B cell (primary cell): ENCODE measurements around the gene PNRC2.

Experiments used
- CTCF ChIP-seq: fragments of 200-600 bp; IDR thresholded peaks from one replicate; pipeline ENCODE4 v1.8.0; 2022; ENCODE audit warnings: antibody characterized with exemption, mild to moderate bottlenecking
- EZH2 ChIP-seq: IDR thresholded peaks from 2 replicates; pipeline ENCODE4 v1.6.1; 2012; ENCODE audit warnings: borderline replicate concordance, low read depth, mild to moderate bottlenecking, moderate library complexity, low read length; ENCODE audit not compliant: insufficient read depth, poor library complexity, severe bottlenecking

GRCh38 chr1:23979387-23979880 lies 19.8 kb downstream of the PNRC2 start:
- TF ChIP-seq CTCF: no peak
- no peak for TF ChIP-seq EZH2
